Activated T-helper 1 cell treated with Interleukin-2 at 50 U/mL for 16 hours (primary cell): Measurements from ENCODE around the gene SUGCT.

Experiments used
- DNase-seq: peaks from one replicate; pipeline ENCODE4 v3.0.0-alpha.2; 2020; ENCODE audit warnings: low read depth

Gene SUGCT

GRCh38 chr7:40694026-40694809 is 559.4 kb downstream of the SUGCT start:
- DNase-seq: no peak

- no peak for DNase-seq
Measured at GRCh38 chr7:40694991-40695390, 560.2 kb downstream of the SUGCT start.

- no peak for DNase-seq
Measured at GRCh38 chr7:40697653-40698052, 562.8 kb downstream of the SUGCT start.

DNA sequence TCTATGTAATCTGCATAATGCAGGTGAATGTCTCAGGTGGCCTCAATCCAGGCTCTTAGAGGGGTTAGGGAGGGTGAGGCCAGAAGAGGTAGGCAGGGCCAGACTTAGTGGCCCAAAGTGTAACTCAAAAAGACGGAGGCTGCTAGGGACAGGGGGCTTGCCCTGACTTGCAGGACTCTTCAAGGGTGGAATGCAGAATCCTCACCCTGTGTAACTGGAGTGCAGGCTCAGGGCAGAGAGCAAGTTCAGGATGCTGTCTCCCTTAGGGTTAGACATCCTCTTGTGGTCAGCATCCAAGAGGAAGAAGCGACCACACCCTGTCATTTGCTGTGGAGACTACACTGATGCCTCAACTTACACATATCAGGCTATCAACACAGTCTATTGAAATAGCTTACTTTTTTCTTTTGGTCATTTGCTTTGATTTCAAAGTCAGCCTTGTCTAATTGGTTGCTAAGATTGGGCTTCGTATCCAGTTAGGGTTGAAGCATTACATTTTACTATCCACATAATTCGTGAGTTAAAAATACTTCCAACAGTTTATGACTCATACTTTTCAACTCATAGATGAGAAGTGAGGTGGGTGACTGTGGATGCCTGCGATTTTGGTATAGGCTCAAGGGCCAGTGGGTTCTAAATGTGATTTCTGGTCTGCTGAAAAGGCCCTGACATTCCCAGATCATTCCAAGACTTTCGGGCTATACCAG is 563.6 kb downstream of the SUGCT start:
- no peak for DNase-seq

DNA sequence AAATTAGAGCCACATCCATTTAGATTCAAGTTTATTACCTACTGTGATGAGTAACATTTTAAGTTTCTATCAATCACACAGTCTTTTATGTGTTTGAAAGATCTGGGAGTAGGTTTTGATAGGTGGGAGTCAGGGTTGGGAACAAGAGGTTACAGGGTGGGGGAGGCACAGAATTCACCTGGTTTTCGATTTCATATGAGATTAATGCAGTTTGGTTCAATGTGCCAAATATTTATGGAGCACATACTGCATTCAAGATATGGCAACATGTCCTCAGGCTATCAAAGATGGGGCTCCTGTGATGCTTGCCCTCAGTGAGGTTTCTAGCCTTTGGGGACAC is 564.1 kb downstream of the SUGCT start:
- DNase-seq: no peak

DNA sequence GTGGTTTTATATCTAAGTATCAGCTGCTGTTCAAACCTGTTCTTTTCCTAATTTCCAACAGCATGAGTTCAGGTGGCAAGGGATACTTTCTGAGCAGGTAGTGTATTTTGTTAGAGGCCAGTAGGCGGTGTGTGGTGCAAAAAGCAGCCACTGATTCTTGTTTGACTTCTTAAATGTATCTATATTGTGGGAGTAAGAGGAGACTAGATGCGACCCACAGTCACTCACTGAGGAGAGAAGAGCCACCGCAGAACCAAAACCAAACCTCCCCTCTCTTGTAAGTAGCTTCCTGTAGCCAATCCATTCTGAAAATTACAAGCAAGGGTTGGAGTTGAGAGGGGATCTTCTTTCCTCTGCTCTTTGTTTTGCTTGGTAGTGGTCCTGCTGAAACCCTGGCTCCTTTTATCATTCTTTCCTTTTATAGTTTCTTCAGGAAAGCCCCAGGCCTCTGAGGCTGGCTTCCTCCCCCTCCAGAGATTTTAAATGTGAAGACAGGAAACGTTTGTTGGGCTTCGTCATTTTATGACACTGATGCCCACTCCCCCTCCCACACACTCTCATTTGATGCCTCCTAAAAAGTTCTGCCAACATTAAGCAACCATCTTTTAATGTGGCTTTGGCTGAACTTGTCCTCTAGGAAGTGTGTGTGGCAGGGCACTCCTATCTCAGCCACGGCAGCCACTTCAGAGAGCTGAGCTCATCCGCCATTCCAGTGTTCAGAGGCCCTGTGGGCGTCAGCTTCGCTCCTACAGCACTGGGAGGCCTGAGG is 566.0 kb downstream of the SUGCT start:
- DNase-seq: no peak

DNA sequence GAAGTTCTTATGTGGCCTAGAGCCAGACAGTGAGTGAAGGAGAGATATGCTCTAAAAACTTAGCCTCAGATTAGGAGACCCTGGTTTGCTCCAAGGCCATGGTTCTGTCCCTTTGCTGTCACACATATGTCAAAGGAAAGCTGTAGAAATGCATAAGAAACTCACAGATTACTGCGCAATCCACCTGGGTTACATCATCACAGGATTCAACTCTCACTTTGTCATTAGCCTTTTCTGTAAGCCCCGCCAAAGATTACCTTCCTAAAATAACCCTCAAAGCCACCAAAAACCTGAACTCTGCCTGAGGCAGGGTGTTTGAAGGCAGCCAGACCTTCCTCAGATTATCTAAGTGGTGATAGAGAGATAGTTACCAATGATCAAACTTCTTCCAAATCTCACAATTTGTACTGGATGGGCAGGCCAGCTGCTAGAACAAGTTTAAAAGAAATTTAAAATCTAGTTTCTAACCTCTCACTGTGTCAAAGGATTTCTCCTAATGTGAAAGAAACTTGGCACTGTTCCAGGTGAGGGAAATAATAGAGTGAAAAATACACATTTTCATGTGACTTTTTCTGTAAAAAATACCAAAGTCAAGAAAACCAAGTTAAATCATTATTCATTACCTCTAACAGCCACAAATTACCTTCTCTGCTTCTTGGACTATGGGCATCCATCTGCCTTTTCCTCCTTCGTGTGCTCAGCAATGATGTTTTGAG is 567.2 kb downstream of the SUGCT start:
- no peak for DNase-seq

GRCh38 chr7:40704172-40704571 is 569.4 kb downstream of the SUGCT start:
- DNase-seq: no peak

- no peak for DNase-seq
Measured at GRCh38 chr7:40706829-40707228, 572.0 kb downstream of the SUGCT start.

DNA sequence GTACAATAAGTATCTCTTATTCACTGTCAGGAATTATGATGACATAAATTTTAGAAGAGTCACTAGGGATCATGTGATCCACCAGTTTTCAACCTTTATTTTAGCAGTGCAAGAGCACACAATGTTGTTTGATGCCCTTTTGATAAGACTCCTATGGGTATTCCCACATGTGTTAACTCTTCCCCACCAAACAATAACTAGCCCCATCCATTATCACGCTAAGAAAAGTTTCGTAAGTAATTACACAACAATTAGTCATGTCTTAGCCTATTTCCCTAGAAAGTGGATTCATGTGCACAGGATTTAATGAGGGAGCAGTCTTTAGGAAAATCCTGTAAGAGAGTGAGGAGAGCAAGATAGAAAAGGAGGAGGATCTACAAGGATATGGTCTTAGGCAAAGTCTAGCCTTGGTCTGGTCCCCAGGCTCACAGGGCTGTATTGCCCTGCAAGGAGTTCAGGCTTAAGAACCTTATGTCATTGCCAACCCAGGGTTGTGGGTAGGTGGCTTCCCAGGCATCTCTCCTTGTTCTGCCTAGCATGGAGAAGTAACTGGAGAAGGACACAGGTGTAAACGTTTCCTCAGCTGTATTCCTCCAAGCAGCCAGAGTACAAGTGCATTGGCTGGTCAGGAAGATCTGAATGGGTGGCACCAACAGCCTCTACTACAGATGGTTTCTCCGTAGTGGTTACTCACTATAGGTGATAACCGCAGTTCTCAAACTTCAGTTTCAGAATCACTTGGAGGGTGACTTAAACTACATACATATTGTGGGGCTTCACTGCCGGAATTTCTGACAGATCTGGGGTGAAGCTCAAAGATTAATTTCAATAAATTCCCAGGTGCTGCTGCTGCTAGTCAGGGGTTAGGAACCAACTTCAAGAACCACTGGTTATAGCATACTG is 574.5 kb downstream of the SUGCT start:
- DNase-seq: no peak

- no peak for DNase-seq
Measured at GRCh38 chr7:40711706-40712105, 576.9 kb downstream of the SUGCT start.

GRCh38 chr7:40714363-40715052 is 579.7 kb downstream of the SUGCT start:
- no peak for DNase-seq

GRCh38 chr7:40715053-40715430 is 580.2 kb downstream of the SUGCT start:
- no peak for DNase-seq

DNA sequence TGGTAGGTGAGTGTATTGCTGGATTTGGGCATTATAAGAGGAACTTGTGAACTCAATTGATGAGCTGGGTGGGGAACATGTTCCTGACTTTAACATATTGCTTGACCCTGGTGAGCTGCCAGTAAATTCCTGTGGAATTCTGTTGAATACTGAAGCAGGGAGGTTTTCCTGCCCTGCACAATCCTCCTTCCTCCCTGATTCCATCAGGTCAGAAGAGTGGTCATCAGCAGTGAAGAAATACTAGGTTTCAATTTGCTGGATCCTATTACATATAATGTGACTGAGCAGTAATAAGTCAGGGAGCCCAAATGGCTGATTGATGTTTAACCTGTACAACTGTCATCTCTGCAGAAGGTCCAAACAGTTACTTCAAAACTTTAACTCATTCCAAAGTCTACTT is 581.2 kb downstream of the SUGCT start:
- no peak for DNase-seq

- no peak for DNase-seq
Measured at GRCh38 chr7:40717242-40717641, 582.4 kb downstream of the SUGCT start.

GRCh38 chr7:40720416-40720815 is 585.6 kb downstream of the SUGCT start:
- no peak for DNase-seq

- no peak for DNase-seq
Measured at GRCh38 chr7:40721342-40721949, 586.6 kb downstream of the SUGCT start.

- DNase-seq: no peak
Measured at GRCh38 chr7:40722242-40722641, 587.4 kb downstream of the SUGCT start.

DNA sequence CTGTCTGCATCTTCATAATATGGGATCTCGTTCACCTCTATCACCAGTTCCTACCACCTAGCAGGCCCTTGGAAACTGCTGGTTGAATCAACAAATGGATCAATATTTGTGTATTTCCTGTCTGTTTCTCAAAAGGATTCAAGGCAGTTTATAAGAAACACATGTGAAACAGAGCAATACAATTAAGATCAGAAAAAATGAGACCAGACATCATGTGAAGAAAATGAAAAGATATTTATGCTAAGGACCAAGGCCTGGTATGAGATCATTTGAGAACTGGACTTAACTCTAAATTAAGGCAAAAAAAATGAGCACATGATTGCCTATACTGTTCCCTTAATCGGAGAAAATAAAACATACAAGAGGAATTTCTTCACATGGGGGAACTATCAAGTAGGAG is 589.0 kb downstream of the SUGCT start:
- DNase-seq: no peak

DNA sequence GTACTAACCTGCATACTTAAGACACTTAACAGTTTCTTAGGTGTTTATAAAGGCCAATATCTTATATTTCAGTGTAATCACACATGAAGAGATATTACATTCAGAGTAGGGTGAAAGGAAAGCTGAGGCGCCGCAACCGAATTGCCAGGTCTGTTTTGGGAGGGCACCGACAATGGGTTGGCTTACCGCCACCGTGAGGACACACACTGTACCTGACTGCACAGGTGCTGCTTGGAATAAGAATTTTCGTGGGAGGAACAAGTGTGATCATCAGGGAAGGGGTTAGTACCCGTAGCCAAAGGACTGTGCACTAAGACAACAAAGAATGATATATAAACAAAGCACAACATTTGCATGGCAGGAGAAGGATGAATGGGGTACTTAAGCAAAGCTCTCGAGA is 591.8 kb downstream of the SUGCT start:
- DNase-seq: no peak
